Chondrocyte (in vitro differentiated cells): Measurements from ENCODE around the gene ARHGAP33. TPM values are rescaled to one million over a fixed set of nuclear protein-coding genes. Genes with fewer than 3 reads are reported as not detected.
"Not testable (repeated sequence)": the region's sequence is repeated elsewhere in the genome, so short reads cannot be mapped to it uniquely, and the experiment has no call there.

ENCODE experiments used
- DNase-seq: peaks from one replicate; pipeline ENCODE4 v3.0.0; 2021; ENCODE audit warnings: mixed read lengths, low spot score
- H3K27ac Mint-ChIP-seq: one replicate; pipeline ENCODE4 v1.8.0; 2021; ENCODE audit warnings: mild to moderate bottlenecking, moderate library complexity, mixed read lengths; ENCODE audit not compliant: unreplicated experiment
- H3K27me3 Mint-ChIP-seq: 2 replicates; pipeline ENCODE4 v1.8.0; 2021; ENCODE audit warnings: low read depth, mixed read lengths
- H3K36me3 Mint-ChIP-seq: 2 replicates; pipeline ENCODE4 v1.8.0; 2021; ENCODE audit warnings: low read depth, mixed read lengths
- H3K4me1 Mint-ChIP-seq: 2 replicates; pipeline ENCODE4 v1.8.0; 2021; ENCODE audit warnings: low read depth, mild to moderate bottlenecking, mixed read lengths
- H3K4me3 Mint-ChIP-seq: one replicate; pipeline ENCODE4 v1.8.0; 2021; ENCODE audit warnings: mild to moderate bottlenecking, moderate library complexity, mixed read lengths; ENCODE audit not compliant: unreplicated experiment
- H3K9me3 Mint-ChIP-seq: 2 replicates; pipeline ENCODE4 v1.8.0; 2021; ENCODE audit warnings: low read depth, mixed read lengths
- CTCF ChIP-seq: fragments of 200-600 bp; sonication (generic); IDR thresholded peaks from 2 replicates; pipeline ENCODE4 v1.5.0; 2021; ENCODE audit warnings: antibody characterized with exemption, mild to moderate bottlenecking, moderate library complexity
- total RNA-seq: library from RNA; stranded (reverse); gene quantifications from 3 replicates; pipeline ENCODE4 v1.2.1, GENCODE V29; 2021

Gene ARHGAP33
- total RNA-seq, 1 donor from 2014 or later: 8.5 TPM

GRCh38 chr19:35766571-35767104 lies 8.7 kb upstream of the ARHGAP33 start:
- Mint-ChIP-seq H3K4me3 (no peak overlapping the region), H3K27ac (no peak overlapping the region), H3K4me1 (no peaks in the 10 kb centered on the region), H3K36me3 (peaks cover 11% of the 10 kb centered on the region), H3K9me3 (no peaks in the 10 kb centered on the region), H3K27me3 (no peaks in the 10 kb centered on the region)
- peak; percentile 75 for DNase-seq
- TF ChIP-seq CTCF: no peak

- H3K36me3 Mint-ChIP-seq: peaks cover 7% of the 10 kb centered on the region
- H3K4me1 Mint-ChIP-seq: no peaks in the 10 kb centered on the region
- no peak overlapping the region for H3K4me3 Mint-ChIP-seq
- H3K27me3 Mint-ChIP-seq: no peaks in the 10 kb centered on the region
- no peak for TF ChIP-seq CTCF
- no peaks in the 10 kb centered on the region for H3K9me3 Mint-ChIP-seq
- DNase-seq: peak; percentile 77
- H3K27ac Mint-ChIP-seq: no peak overlapping the region
Measured at GRCh38 chr19:35767288-35768081, 7.9 kb upstream of the ARHGAP33 start.

GRCh38 chr19:35768082-35768421 lies 7.3 kb upstream of the ARHGAP33 start:
- no peaks in the 10 kb centered on the region for H3K4me1 Mint-ChIP-seq
- no peak overlapping the region for H3K27ac Mint-ChIP-seq
- H3K36me3 Mint-ChIP-seq: peaks cover 7% of the 10 kb centered on the region
- no peak for TF ChIP-seq CTCF
- no peak overlapping the region for H3K4me3 Mint-ChIP-seq
- H3K27me3 Mint-ChIP-seq: no peaks in the 10 kb centered on the region
- DNase-seq: no peak
- no peaks in the 10 kb centered on the region for H3K9me3 Mint-ChIP-seq

- not testable (repeated sequence) for H3K4me3 Mint-ChIP-seq, H3K9me3 Mint-ChIP-seq, H3K27ac Mint-ChIP-seq, H3K36me3 Mint-ChIP-seq, H3K27me3 Mint-ChIP-seq, DNase-seq
- peaks cover 25% of the 10 kb centered on the region for H3K4me1 Mint-ChIP-seq
Measured at GRCh38 chr19:35772362-35772761, 3.0 kb upstream of the ARHGAP33 start.

- Mint-ChIP-seq H3K27me3 (no peaks in the 10 kb centered on the region), H3K4me1 (peaks cover 25% of the 10 kb centered on the region), H3K4me3 (no peak overlapping the region), H3K9me3 (no peaks in the 10 kb centered on the region), H3K27ac (no peak overlapping the region), H3K36me3 (peaks cover 4% of the 10 kb centered on the region)
- no peak for DNase-seq
- no peak for TF ChIP-seq CTCF
Measured at GRCh38 chr19:35773020-35773806, 2.2 kb upstream of the ARHGAP33 start.
